GM12878 (cell line): Measurements from ENCODE around the gene CD276. TPM values are rescaled to one million over a fixed set of nuclear protein-coding genes. Genes with fewer than 3 reads are reported as not detected.

Experiments used
- ATAC-seq: fragments of 200-7000 bp; cut with Tn5 transposase; 3 replicates; pipeline ENCODE4 v1.9.1; 2020; ENCODE audit warnings: mild to moderate bottlenecking, moderate library complexity
- BruUV-seq: library from RNA; stranded (reverse); fragments of 400-500 nt; replicated peaks from 2 replicates; lab custom pipeline; 2021; lab: Mats Ljungman, UMichigan
- CTCF ChIA-PET: fragments of 300-600 bp; sonication (Branson Sonifier 250); formaldehyde crosslinking; extraction: SDS; loops from one replicate; lab custom pipeline; 2021; ENCODE audit warnings: inconsistent platforms; lab: Yijun Ruan, JAX
- POLR2A ChIA-PET: fragments of 350-600 bp; formaldehyde crosslinking; extraction: SDS; loops from one replicate; lab custom pipeline; 2021; ENCODE audit warnings: inconsistent platforms; lab: Charles Lee
- RAD21 ChIA-PET: fragments of 300-600 bp; sonication (Branson Sonifier 250); formaldehyde crosslinking; loops from one replicate; lab custom pipeline; 2023; ENCODE audit warnings: antibody characterized with exemption; ENCODE audit not compliant: unreplicated experiment; lab: Charles Lee
- SMC1A ChIA-PET: fragments of 300-600 bp; sonication (Branson Sonifier 250); formaldehyde crosslinking; loops from one replicate; lab custom pipeline; 2023; ENCODE audit not compliant: unreplicated experiment, uncharacterized antibody; lab: Charles Lee
- DNase-seq: peaks from one replicate; pipeline ENCODE4 v3.0.0-alpha.2; 2011; ENCODE audit warnings: low read depth, low spot score
- FAIRE-seq: peaks from 3 replicates; lab custom pipeline; 2011; peaks lifted over from hg19 to GRCh38; lab: Jason Lieb, UNC
- H2AFZ ChIP-seq: 2 replicates; pipeline ENCODE4 v1.6.0; 2011; ENCODE audit warnings: low read depth, low read length, control low read depth; ENCODE audit not compliant: control insufficient read depth
- H3K27ac ChIP-seq: 2 replicates; pipeline ENCODE4 v1.5.1; 2011; ENCODE audit warnings: control low read depth; ENCODE audit not compliant: control insufficient read depth, insufficient read depth
- H3K27me3 ChIP-seq, 2 experiments: replicated peaks in 1 of 2; 2 replicates each; pipeline versions ENCODE4 v1.6.0 to v1.6.1; 2011; ENCODE audit warnings: low read length in 1 of 2; ENCODE audit not compliant: control insufficient read depth in 2 of 2, insufficient read depth in 2 of 2
- H3K36me3 ChIP-seq, 2 experiments: 2 replicates each; pipeline ENCODE4 v1.5.1; 2011; ENCODE audit warnings: low read length in 1 of 2; ENCODE audit not compliant: control insufficient read depth in 2 of 2, insufficient read depth in 2 of 2
- H3K4me1 ChIP-seq: 2 replicates; pipeline ENCODE4 v1.6.1; 2011; ENCODE audit warnings: mild to moderate bottlenecking, low read length, moderate library complexity, mixed read lengths; ENCODE audit not compliant: control insufficient read depth, insufficient read depth
- H3K4me2 ChIP-seq: 2 replicates; pipeline ENCODE4 v1.6.0; 2011; ENCODE audit warnings: control low read depth; ENCODE audit not compliant: control insufficient read depth, insufficient read depth
- H3K4me3 ChIP-seq: fragments of 200-600 bp; sonication (generic); 2 replicates; pipeline ENCODE4 v1.5.1; 2016
- H3K79me2 ChIP-seq: 2 replicates; pipeline ENCODE4 v1.6.0; 2011; ENCODE audit warnings: low read length; ENCODE audit not compliant: control insufficient read depth, insufficient read depth
- H3K9ac ChIP-seq: 2 replicates; pipeline ENCODE4 v1.8.0; 2011; ENCODE audit warnings: low read length, control low read depth, mixed read lengths; ENCODE audit not compliant: control insufficient read depth, insufficient read depth
- H3K9me3 ChIP-seq: replicated peaks from 3 replicates; pipeline ENCODE4 v1.5.1; 2011; ENCODE audit warnings: mild to moderate bottlenecking, low read length; ENCODE audit not compliant: control insufficient read depth, insufficient read depth
- H4K20me1 ChIP-seq: 2 replicates; pipeline ENCODE4 v1.6.0; 2011; ENCODE audit not compliant: control insufficient read depth, insufficient read depth
- CBX5 ChIP-seq: sonication (generic); IDR thresholded peaks from 2 replicates; pipeline ENCODE4 v1.6.1; 2016; ENCODE audit warnings: low read depth, moderate library complexity, mild to moderate bottlenecking, inconsistent platforms
- CHD4 ChIP-seq: fragments of 200-600 bp; sonication (generic); IDR thresholded peaks from 2 replicates; pipeline ENCODE4 v1.6.1; 2016; ENCODE audit warnings: mild to moderate bottlenecking
- NFYA ChIP-seq: IDR thresholded peaks from 2 replicates; pipeline ENCODE4 v1.6.1; 2011; ENCODE audit warnings: low read depth, mild to moderate bottlenecking, low read length, improper control_type of control experiment, borderline replicate concordance
- RAD51 ChIP-seq: fragments of 450-650 bp; IDR thresholded peaks from 2 replicates; pipeline ENCODE4 v1.6.1; 2016; ENCODE audit warnings: moderate library complexity, mild to moderate bottlenecking, inconsistent platforms
- WGBS: methylation state at CpG from one replicate; pipeline ENCODE4 v1.1.6; 2016; ENCODE audit warnings: low lambda C conversion rate; ENCODE audit not compliant: insufficient replicate concordance, insufficient coverage; ENCODE audit errors: missing lambda C conversion rate; 5-methylcytosine and 5-hydroxymethylcytosine counted together
- in situ Hi-C: fragments of 300-500 bp; cut with MboI; formaldehyde crosslinking; loops from 9 replicates; pipeline ENCODE4 v1.14.3; 2018; ENCODE audit warnings: mixed read lengths
- intact Hi-C: fragments of 100-400 bp; cut with micrococcal nuclease; formaldehyde crosslinking; loops from one replicate; pipeline ENCODE4 v1.14.2; 2022; ENCODE audit not compliant: unreplicated experiment
- polyA plus RNA-seq, 11 experiments: library from polyadenylated mRNA; depleted of rRNA in 4 of 11; unstranded in 6 of 11; stranded (reverse) in 5 of 11; fragments of >200 nt; fragmentation: Nextera tagmentation in 4 of 11; fragmentation: Illumina TruSeq in 1 of 11; extraction: Ambion mirVana in 4 of 11; extraction: Trizol in 1 of 11; gene quantifications; 1 replicate in 1 of 11; 2 replicates in 10 of 11; pipeline versions ENCODE4 v1.2.1 to v1.2.3, GENCODE V29; 2011 to 2016; ENCODE audit warnings: inconsistent platforms in 2 of 11, missing spikeins in 2 of 11, low read depth in 1 of 11
- total RNA-seq, 4 experiments: library from RNA; depleted of rRNA in 3 of 4; stranded (reverse); fragments of >200 nt in 3 of 4; fragmentation: Illumina TruSeq in 1 of 4; extraction: Trizol in 1 of 4; gene quantifications; 2 replicates each; pipeline versions ENCODE4 v1.2.1 to v1.2.3, GENCODE V29; 2013 to 2021
- TF ChIP-seq, protein P1 (sequence below): IDR thresholded peaks from 2 replicates; pipeline ENCODE4 v1.6.1; 2012; ENCODE audit warnings: low read length, inconsistent platforms
- TF ChIP-seq, protein P2 (sequence below): IDR thresholded peaks from 2 replicates; pipeline ENCODE4 v1.6.1; 2011; ENCODE audit warnings: borderline replicate concordance, low read depth, mild to moderate bottlenecking, moderate library complexity, mixed read lengths, low read length; ENCODE audit not compliant: insufficient read depth; ENCODE audit errors: extremely low read length
- TF ChIP-seq, protein P3 (sequence below): IDR thresholded peaks from 2 replicates; pipeline ENCODE4 v1.6.1; 2011; ENCODE audit warnings: borderline replicate concordance, low read depth, mild to moderate bottlenecking, moderate library complexity, low read length; ENCODE audit not compliant: insufficient read depth, poor library complexity, severe bottlenecking
- TF ChIP-seq, protein P4 (sequence below): fragments of 450-650 bp; IDR thresholded peaks from 2 replicates; pipeline ENCODE4 v1.6.1; 2017; ENCODE audit warnings: antibody characterized with exemption, mild to moderate bottlenecking, moderate library complexity
- TF ChIP-seq, protein P5 (sequence below): IDR thresholded peaks from 2 replicates; pipeline ENCODE4 v1.6.1; 2012; ENCODE audit warnings: improper control_type of control experiment, low read depth, low read length; ENCODE audit not compliant: insufficient replicate concordance
- TF ChIP-seq, protein P6 (sequence below): IDR thresholded peaks from 2 replicates; pipeline ENCODE4 v1.6.1; 2011; ENCODE audit warnings: mild to moderate bottlenecking, low read depth, low read length, moderate library complexity; ENCODE audit not compliant: insufficient replicate concordance

CD276 gene
- total and polyA plus RNA-seq, 10 of the 15 experiments (the other 5 are each of a cell fraction or from before 2014, with no cell fraction given): 0.11 to 3.0 (median 1.2) TPM

DNA sequence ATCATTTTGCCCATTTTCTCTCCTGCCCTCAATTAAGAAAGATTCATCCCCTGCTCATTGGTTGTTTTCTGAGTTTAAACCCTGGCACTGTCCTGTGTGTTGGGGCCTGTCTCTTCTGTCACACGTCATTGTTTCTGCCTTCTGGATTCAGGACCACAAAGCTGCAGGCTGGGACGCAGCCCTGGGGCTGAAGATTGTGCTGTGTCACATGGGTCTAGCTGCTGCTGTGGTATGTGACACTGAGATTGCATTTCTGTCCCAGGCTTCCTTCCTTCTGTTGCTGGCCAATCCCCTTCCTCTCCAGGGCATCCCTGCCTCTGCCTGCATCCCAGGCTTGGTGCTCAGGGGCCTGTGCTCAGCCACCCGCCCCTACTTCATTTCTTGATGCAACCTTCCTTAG, 40.0 kb downstream of the CD276 start:
- H3K27ac ChIP-seq: no peak overlapping the region
- BruUV-seq: no TSS peak
- H3K36me3 ChIP-seq: no peaks in the 10 kb centered on the region
- no peaks in the 10 kb centered on the region for H3K79me2 ChIP-seq
- ChIA-PET SMC1A (no interaction called here), RAD21 (no interaction called here), CTCF (no interaction called here), POLR2A (no interaction called here)
- H3K4me1 ChIP-seq: no peaks in the 10 kb centered on the region
- no peak overlapping the region for H2AFZ ChIP-seq
- H4K20me1 ChIP-seq: no peaks in the 10 kb centered on the region; the same call in 1 of the 2 replicates
- in situ Hi-C loops: no loop called here
- FAIRE-seq (no peak), DNase-seq (no peak), ATAC-seq (no peak)
- 9% methylated on average over 3 of the region's 3 CpGs for WGBS
- H3K9me3 ChIP-seq: no peaks in the 10 kb centered on the region
- no peak overlapping the region for H3K4me3 ChIP-seq
- H3K9ac ChIP-seq: no peak overlapping the region
- intact Hi-C loops: no loop called here
- peaks cover 4 to 7% of the 10 kb centered on the region in 2 experiments for H3K27me3 ChIP-seq
- no peak overlapping the region for H3K4me2 ChIP-seq
- TF ChIP-seq, protein P1, sequence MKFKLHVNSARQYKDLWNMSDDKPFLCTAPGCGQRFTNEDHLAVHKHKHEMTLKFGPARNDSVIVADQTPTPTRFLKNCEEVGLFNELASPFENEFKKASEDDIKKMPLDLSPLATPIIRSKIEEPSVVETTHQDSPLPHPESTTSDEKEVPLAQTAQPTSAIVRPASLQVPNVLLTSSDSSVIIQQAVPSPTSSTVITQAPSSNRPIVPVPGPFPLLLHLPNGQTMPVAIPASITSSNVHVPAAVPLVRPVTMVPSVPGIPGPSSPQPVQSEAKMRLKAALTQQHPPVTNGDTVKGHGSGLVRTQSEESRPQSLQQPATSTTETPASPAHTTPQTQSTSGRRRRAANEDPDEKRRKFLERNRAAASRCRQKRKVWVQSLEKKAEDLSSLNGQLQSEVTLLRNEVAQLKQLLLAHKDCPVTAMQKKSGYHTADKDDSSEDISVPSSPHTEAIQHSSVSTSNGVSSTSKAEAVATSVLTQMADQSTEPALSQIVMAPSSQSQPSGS: no peak
- TF ChIP-seq, protein P2, sequence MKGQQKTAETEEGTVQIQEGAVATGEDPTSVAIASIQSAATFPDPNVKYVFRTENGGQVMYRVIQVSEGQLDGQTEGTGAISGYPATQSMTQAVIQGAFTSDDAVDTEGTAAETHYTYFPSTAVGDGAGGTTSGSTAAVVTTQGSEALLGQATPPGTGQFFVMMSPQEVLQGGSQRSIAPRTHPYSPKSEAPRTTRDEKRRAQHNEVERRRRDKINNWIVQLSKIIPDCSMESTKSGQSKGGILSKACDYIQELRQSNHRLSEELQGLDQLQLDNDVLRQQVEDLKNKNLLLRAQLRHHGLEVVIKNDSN: no peak
- TF ChIP-seq, protein P3, sequence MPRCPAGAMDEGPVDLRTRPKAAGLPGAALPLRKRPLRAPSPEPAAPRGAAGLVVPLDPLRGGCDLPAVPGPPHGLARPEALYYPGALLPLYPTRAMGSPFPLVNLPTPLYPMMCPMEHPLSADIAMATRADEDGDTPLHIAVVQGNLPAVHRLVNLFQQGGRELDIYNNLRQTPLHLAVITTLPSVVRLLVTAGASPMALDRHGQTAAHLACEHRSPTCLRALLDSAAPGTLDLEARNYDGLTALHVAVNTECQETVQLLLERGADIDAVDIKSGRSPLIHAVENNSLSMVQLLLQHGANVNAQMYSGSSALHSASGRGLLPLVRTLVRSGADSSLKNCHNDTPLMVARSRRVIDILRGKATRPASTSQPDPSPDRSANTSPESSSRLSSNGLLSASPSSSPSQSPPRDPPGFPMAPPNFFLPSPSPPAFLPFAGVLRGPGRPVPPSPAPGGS: no peak
- TF ChIP-seq, protein P4, sequence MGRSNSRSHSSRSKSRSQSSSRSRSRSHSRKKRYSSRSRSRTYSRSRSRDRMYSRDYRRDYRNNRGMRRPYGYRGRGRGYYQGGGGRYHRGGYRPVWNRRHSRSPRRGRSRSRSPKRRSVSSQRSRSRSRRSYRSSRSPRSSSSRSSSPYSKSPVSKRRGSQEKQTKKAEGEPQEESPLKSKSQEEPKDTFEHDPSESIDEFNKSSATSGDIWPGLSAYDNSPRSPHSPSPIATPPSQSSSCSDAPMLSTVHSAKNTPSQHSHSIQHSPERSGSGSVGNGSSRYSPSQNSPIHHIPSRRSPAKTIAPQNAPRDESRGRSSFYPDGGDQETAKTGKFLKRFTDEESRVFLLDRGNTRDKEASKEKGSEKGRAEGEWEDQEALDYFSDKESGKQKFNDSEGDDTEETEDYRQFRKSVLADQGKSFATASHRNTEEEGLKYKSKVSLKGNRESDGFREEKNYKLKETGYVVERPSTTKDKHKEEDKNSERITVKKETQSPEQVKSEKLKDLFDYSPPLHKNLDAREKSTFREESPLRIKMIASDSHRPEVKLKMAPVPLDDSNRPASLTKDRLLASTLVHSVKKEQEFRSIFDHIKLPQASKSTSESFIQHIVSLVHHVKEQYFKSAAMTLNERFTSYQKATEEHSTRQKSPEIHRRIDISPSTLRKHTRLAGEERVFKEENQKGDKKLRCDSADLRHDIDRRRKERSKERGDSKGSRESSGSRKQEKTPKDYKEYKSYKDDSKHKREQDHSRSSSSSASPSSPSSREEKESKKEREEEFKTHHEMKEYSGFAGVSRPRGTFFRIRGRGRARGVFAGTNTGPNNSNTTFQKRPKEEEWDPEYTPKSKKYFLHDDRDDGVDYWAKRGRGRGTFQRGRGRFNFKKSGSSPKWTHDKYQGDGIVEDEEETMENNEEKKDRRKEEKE: no peak
- no peak for TF ChIP-seq CHD4
- TF ChIP-seq, protein P5, sequence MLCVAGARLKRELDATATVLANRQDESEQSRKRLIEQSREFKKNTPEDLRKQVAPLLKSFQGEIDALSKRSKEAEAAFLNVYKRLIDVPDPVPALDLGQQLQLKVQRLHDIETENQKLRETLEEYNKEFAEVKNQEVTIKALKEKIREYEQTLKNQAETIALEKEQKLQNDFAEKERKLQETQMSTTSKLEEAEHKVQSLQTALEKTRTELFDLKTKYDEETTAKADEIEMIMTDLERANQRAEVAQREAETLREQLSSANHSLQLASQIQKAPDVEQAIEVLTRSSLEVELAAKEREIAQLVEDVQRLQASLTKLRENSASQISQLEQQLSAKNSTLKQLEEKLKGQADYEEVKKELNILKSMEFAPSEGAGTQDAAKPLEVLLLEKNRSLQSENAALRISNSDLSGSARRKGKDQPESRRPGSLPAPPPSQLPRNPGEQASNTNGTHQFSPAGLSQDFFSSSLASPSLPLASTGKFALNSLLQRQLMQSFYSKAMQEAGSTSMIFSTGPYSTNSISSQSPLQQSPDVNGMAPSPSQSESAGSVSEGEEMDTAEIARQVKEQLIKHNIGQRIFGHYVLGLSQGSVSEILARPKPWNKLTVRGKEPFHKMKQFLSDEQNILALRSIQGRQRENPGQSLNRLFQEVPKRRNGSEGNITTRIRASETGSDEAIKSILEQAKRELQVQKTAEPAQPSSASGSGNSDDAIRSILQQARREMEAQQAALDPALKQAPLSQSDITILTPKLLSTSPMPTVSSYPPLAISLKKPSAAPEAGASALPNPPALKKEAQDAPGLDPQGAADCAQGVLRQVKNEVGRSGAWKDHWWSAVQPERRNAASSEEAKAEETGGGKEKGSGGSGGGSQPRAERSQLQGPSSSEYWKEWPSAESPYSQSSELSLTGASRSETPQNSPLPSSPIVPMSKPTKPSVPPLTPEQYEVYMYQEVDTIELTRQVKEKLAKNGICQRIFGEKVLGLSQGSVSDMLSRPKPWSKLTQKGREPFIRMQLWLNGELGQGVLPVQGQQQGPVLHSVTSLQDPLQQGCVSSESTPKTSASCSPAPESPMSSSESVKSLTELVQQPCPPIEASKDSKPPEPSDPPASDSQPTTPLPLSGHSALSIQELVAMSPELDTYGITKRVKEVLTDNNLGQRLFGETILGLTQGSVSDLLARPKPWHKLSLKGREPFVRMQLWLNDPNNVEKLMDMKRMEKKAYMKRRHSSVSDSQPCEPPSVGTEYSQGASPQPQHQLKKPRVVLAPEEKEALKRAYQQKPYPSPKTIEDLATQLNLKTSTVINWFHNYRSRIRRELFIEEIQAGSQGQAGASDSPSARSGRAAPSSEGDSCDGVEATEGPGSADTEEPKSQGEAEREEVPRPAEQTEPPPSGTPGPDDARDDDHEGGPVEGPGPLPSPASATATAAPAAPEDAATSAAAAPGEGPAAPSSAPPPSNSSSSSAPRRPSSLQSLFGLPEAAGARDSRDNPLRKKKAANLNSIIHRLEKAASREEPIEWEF: no peak
- no peak for TF ChIP-seq CBX5
- TF ChIP-seq, protein P6, sequence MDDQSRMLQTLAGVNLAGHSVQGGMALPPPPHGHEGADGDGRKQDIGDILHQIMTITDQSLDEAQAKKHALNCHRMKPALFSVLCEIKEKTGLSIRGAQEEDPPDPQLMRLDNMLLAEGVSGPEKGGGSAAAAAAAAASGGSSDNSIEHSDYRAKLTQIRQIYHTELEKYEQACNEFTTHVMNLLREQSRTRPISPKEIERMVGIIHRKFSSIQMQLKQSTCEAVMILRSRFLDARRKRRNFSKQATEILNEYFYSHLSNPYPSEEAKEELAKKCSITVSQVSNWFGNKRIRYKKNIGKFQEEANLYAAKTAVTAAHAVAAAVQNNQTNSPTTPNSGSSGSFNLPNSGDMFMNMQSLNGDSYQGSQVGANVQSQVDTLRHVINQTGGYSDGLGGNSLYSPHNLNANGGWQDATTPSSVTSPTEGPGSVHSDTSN: no peak
- no peak for TF ChIP-seq RAD51
- no peak for TF ChIP-seq NFYA
